ENCODE measurements around the gene WASF2. TPM values are rescaled to one million over a fixed set of nuclear protein-coding genes. Genes with fewer than 3 reads are reported as not detected.

WASF2 gene
- total and polyA plus RNA-seq, 2 of the 8 experiments (the other 6 are each of a cell fraction or from before 2014, with no cell fraction given), result 32.1 to 86.6 TPM

DNA sequence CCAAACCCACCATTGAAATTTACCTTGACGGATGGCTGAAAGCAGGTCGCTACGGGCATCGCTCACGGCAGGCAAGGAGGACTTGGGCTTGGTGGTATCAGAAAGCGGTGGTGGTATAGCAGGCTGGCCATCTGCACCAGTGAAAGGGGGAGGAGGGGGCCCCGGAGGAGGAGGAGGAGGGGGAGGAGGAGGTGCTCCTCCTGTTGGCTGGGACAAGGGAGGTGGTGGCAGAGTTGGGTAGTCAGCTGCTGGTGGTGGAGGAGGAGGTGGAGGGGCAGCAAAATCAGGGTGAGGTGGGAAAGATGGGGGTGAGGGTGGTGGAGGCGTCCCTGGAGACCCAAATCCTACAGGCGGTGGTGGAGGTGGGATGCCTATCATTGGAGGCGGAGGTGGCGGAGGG, 80.3 kb downstream of the WASF2 start (continued):
- no peak for TF ChIP-seq CHD7 (IDR thresholded peaks at IDR 0.05; ENCODE audit: insufficient replicate concordance, low read length)
- no peak for TF ChIP-seq BACH1 (IDR thresholded peaks at IDR 0.05; ENCODE audit: low read length)
- TF ChIP-seq JUND (IDR thresholded peaks at IDR 0.05; ENCODE audit: low read length), result no peak
- no peak for TF ChIP-seq NANOG (IDR thresholded peaks at IDR 0.05; ENCODE audit: insufficient read depth, low read depth, low read length, poor library complexity, severe bottlenecking)
- no peak for TF ChIP-seq EP300 (IDR thresholded peaks at IDR 0.05; ENCODE audit: borderline replicate concordance in 1 of 2, low read depth in 2 of 2, low read length in 2 of 2)
- no peak for TF ChIP-seq TAF1 (IDR thresholded peaks at IDR 0.05; ENCODE audit: low read depth, low read length)
- TF ChIP-seq CBX8 (IDR thresholded peaks at IDR 0.05; ENCODE audit: borderline replicate concordance, low read depth, low read length), result no peak
- no peak for TF ChIP-seq SP4 (IDR thresholded peaks at IDR 0.05; ENCODE audit: low read length)
- TF ChIP-seq GTF2F1 (IDR thresholded peaks at IDR 0.05; ENCODE audit: borderline replicate concordance, low read depth, low read length), result no peak

Measured in H1 (cell line).